K562 (cell line): ENCODE measurements around the gene UBE2E1. TPM values are rescaled to one million over a fixed set of nuclear protein-coding genes. Genes with fewer than 3 reads are reported as not detected.

Experiments
- ZNF184 ChIP-seq: sonication (generic); formaldehyde crosslinking; IDR thresholded peaks from 2 replicates; pipeline ENCODE4 v1.5.0; 2020; ENCODE audit warnings: missing genetic modification reagents
- polyA plus RNA-seq, 8 experiments: library from polyadenylated mRNA; depleted of rRNA in 4 of 8; stranded (reverse) in 5 of 8; unstranded in 3 of 8; fragments of >200 nt; fragmentation: Nextera tagmentation in 2 of 8; fragmentation: Illumina TruSeq in 1 of 8; extraction: Ambion mirVana in 2 of 8; extraction: Trizol in 1 of 8; gene quantifications; 2 replicates each; pipeline versions ENCODE4 v1.2.1 to v1.2.3, GENCODE V29; 2011 to 2014; ENCODE audit warnings: inconsistent platforms in 1 of 8, missing spikeins in 1 of 8
- total RNA-seq, 7 experiments: library from RNA; depleted of rRNA in 6 of 7; stranded (reverse); fragments of >200 nt in 6 of 7; fragmentation: Illumina TruSeq in 2 of 7; extraction: Trizol in 2 of 7; gene quantifications; 2 replicates each; pipeline versions ENCODE4 v1.2.1 to v1.2.3, GENCODE V29; 2011 to 2021; ENCODE audit warnings: low replicate concordance in 1 of 7
- TF ChIP-seq, protein P1 (sequence below), 2 experiments: fragments of 450-650 bp; formaldehyde crosslinking in 1 of 2; IDR thresholded peaks; 2 replicates each; pipeline versions ENCODE4 v1.4.0 to v1.6.1; 2014 to 2020; ENCODE audit warnings: mild to moderate bottlenecking in 2 of 2, borderline replicate concordance in 1 of 2, low read depth in 1 of 2
- TF ChIP-seq, protein P2 (sequence below), 3 experiments: IDR thresholded peaks in 2 of 3; conservative IDR thresholded peaks in 1 of 3; 2 replicates each; pipeline ENCODE4 v1.5.1; 2011 to 2012; ENCODE audit warnings: low read length in 3 of 3, mild to moderate bottlenecking in 3 of 3, control low read depth in 2 of 3, improper control_type of control experiment in 1 of 3, inconsistent platforms in 1 of 3, low read depth in 1 of 3, mixed read lengths in 1 of 3, moderate library complexity in 1 of 3; ENCODE audit not compliant: insufficient read depth in 2 of 3

UBE2E1 gene
- total and polyA plus RNA-seq, 9 of the 15 experiments (the other 6 are each of a cell fraction or from before 2014, with no cell fraction given) = 54.4 to 294 (median 165) TPM

DNA sequence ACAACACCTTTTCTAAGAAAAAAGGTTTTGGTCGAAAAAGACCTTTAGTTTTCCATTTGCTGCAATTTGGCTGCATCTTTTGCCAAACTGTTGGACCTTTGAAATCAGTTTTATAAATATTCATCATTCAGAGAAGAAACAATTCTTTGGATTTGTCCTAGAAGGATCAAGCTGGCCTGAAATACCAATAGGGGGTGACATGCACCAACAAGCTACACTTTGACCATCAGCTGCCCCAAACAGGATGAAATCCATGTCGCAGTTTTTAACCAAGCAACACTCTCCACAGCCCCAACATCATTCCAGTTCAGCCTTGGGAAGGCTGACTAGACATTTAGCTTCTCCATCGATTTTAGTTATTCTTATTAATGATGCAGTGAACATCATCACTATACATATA lies 121.0 kb downstream of the UBE2E1 start (continued):
- TF ChIP-seq, protein P1, sequence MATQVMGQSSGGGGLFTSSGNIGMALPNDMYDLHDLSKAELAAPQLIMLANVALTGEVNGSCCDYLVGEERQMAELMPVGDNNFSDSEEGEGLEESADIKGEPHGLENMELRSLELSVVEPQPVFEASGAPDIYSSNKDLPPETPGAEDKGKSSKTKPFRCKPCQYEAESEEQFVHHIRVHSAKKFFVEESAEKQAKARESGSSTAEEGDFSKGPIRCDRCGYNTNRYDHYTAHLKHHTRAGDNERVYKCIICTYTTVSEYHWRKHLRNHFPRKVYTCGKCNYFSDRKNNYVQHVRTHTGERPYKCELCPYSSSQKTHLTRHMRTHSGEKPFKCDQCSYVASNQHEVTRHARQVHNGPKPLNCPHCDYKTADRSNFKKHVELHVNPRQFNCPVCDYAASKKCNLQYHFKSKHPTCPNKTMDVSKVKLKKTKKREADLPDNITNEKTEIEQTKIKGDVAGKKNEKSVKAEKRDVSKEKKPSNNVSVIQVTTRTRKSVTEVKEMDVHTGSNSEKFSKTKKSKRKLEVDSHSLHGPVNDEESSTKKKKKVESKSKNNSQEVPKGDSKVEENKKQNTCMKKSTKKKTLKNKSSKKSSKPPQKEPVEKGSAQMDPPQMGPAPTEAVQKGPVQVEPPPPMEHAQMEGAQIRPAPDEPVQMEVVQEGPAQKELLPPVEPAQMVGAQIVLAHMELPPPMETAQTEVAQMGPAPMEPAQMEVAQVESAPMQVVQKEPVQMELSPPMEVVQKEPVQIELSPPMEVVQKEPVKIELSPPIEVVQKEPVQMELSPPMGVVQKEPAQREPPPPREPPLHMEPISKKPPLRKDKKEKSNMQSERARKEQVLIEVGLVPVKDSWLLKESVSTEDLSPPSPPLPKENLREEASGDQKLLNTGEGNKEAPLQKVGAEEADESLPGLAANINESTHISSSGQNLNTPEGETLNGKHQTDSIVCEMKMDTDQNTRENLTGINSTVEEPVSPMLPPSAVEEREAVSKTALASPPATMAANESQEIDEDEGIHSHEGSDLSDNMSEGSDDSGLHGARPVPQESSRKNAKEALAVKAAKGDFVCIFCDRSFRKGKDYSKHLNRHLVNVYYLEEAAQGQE (IDR thresholded peaks at IDR 0.05; ENCODE audit: borderline replicate concordance) = peak; percentile 57
- TF ChIP-seq, protein P1 (CRISPR knock-in tag; IDR thresholded peaks at IDR 0.05; ENCODE audit: low read depth) = no peak
- no peak for TF ChIP-seq ZNF184 (CRISPR knock-in tag)
- TF ChIP-seq, protein P2, sequence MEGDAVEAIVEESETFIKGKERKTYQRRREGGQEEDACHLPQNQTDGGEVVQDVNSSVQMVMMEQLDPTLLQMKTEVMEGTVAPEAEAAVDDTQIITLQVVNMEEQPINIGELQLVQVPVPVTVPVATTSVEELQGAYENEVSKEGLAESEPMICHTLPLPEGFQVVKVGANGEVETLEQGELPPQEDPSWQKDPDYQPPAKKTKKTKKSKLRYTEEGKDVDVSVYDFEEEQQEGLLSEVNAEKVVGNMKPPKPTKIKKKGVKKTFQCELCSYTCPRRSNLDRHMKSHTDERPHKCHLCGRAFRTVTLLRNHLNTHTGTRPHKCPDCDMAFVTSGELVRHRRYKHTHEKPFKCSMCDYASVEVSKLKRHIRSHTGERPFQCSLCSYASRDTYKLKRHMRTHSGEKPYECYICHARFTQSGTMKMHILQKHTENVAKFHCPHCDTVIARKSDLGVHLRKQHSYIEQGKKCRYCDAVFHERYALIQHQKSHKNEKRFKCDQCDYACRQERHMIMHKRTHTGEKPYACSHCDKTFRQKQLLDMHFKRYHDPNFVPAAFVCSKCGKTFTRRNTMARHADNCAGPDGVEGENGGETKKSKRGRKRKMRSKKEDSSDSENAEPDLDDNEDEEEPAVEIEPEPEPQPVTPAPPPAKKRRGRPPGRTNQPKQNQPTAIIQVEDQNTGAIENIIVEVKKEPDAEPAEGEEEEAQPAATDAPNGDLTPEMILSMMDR (IDR thresholded peaks at IDR 0.05 in 2 of 3, conservative IDR thresholded peaks at IDR 0.05 in 1 of 3; ENCODE audit: insufficient read depth in 2 of 3, low read depth in 1 of 3, low read length in 3 of 3) = peak; percentile 36 to 64 (median 44); a peak in 5 of 6 replicates
